ENCODE results near the gene CEP250.

- TF ChIP-seq, protein P1, sequence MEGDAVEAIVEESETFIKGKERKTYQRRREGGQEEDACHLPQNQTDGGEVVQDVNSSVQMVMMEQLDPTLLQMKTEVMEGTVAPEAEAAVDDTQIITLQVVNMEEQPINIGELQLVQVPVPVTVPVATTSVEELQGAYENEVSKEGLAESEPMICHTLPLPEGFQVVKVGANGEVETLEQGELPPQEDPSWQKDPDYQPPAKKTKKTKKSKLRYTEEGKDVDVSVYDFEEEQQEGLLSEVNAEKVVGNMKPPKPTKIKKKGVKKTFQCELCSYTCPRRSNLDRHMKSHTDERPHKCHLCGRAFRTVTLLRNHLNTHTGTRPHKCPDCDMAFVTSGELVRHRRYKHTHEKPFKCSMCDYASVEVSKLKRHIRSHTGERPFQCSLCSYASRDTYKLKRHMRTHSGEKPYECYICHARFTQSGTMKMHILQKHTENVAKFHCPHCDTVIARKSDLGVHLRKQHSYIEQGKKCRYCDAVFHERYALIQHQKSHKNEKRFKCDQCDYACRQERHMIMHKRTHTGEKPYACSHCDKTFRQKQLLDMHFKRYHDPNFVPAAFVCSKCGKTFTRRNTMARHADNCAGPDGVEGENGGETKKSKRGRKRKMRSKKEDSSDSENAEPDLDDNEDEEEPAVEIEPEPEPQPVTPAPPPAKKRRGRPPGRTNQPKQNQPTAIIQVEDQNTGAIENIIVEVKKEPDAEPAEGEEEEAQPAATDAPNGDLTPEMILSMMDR (IDR thresholded peaks at IDR 0.05): no peak
- TF ChIP-seq EZH2phosphoT487 (IDR thresholded peaks at IDR 0.05): no peak
Observed at GRCh38 chr20:35410613-35411012, 44.8 kb upstream of the CEP250 start.

All from neural progenitor cell (in vitro differentiated cells).